HepG2 (cell line): ENCODE results near the gene MAN1B1. TPM values are rescaled to one million over a fixed set of nuclear protein-coding genes. Genes with fewer than 3 reads are reported as not detected.
A peak's percentile ranks its signal among the peaks of the same experiment; 100 is the strongest.

ENCODE experiments used
- AGO2 ChIP-seq: fragments of 200-400 bp; formaldehyde crosslinking; optimal IDR thresholded peaks from 2 replicates; pipeline ENCODE3; 2017; ENCODE audit warnings: mild to moderate bottlenecking, low read depth, low read length, moderate library complexity
- AKAP8 ChIP-seq: sonication (generic); formaldehyde crosslinking; IDR thresholded peaks from 2 replicates; pipeline ENCODE4 v1.5.1; 2020; ENCODE audit warnings: mild to moderate bottlenecking, missing genetic modification reagents
- CEBPG ChIP-seq: IDR thresholded peaks from 2 replicates; pipeline ENCODE4 v1.6.1; 2016
- E2F2 ChIP-seq: sonication (generic); formaldehyde crosslinking; IDR thresholded peaks from 2 replicates; pipeline ENCODE4 v1.4.0; 2020; ENCODE audit warnings: missing genetic modification reagents, borderline replicate concordance
- EHMT2 ChIP-seq: fragments of 200-600 bp; sonication (generic); IDR thresholded peaks from 2 replicates; pipeline ENCODE4 v1.7.0; 2017; ENCODE audit warnings: antibody characterized with exemption, low read depth, low read length, borderline replicate concordance
- ETV5 ChIP-seq: IDR thresholded peaks from 2 replicates; pipeline ENCODE4 v1.6.1; 2018; ENCODE audit warnings: missing biosample characterization, missing genetic modification reagents, inconsistent platforms, borderline replicate concordance
- FOXA1 ChIP-seq, 2 experiments: fragments of 450-650 bp in 1 of 2; sonication (generic) in 1 of 2; formaldehyde crosslinking in 1 of 2; IDR thresholded peaks; 2 replicates each; pipeline versions ENCODE4 v1.4.0 to v1.6.1; 2016 to 2020; ENCODE audit warnings: missing genetic modification reagents in 1 of 2
- GMEB2 ChIP-seq: IDR thresholded peaks from 2 replicates; pipeline ENCODE4 v1.6.1; 2016; ENCODE audit warnings: missing biosample characterization, missing genetic modification reagents, low read depth
- HIVEP1 ChIP-seq: sonication (generic); formaldehyde crosslinking; IDR thresholded peaks from 2 replicates; pipeline ENCODE4 v1.4.0; 2020; ENCODE audit warnings: mild to moderate bottlenecking, missing genetic modification reagents
- MYC ChIP-seq: sonication (generic); formaldehyde crosslinking; IDR thresholded peaks from 2 replicates; pipeline ENCODE4 v1.9.0; 2021; ENCODE audit warnings: missing genetic modification reagents, borderline replicate concordance
- SMARCC2 ChIP-seq: fragments of 450-650 bp; IDR thresholded peaks from 2 replicates; pipeline ENCODE4 v1.6.1; 2017; ENCODE audit warnings: antibody characterized with exemption, mild to moderate bottlenecking
- STAT5B ChIP-seq: sonication (generic); formaldehyde crosslinking; IDR thresholded peaks from 2 replicates; pipeline ENCODE4 v1.4.0; 2020; ENCODE audit warnings: missing genetic modification reagents
- TBX3 ChIP-seq: fragments of 450-650 bp; IDR thresholded peaks from 2 replicates; pipeline ENCODE4 v1.6.1; 2017; ENCODE audit warnings: antibody characterized with exemption, mild to moderate bottlenecking, inconsistent platforms, borderline replicate concordance
- ZNF292 ChIP-seq: sonication (generic); formaldehyde crosslinking; IDR thresholded peaks from 2 replicates; pipeline ENCODE4 v1.8.1; 2022; ENCODE audit warnings: mild to moderate bottlenecking, low read depth, missing genetic modification reagents, borderline replicate concordance
- ZNF326 ChIP-seq: sonication (generic); formaldehyde crosslinking; IDR thresholded peaks from 2 replicates; pipeline ENCODE4 v1.4.0; 2020; ENCODE audit warnings: missing genetic modification reagents, borderline replicate concordance
- ZNF362 ChIP-seq: sonication (generic); formaldehyde crosslinking; IDR thresholded peaks from 2 replicates; pipeline ENCODE4 v1.4.0; 2020; ENCODE audit warnings: missing genetic modification reagents, mild to moderate bottlenecking, borderline replicate concordance
- ZNF451 ChIP-seq: sonication (generic); formaldehyde crosslinking; IDR thresholded peaks from 2 replicates; pipeline ENCODE4 v1.5.0; 2020; ENCODE audit warnings: mild to moderate bottlenecking, missing genetic modification reagents
- ZNF484 ChIP-seq: sonication (generic); formaldehyde crosslinking; IDR thresholded peaks from 2 replicates; pipeline ENCODE4 v1.5.1; 2020; ENCODE audit warnings: mild to moderate bottlenecking, low read depth, missing genetic modification reagents, borderline replicate concordance
- ZNF570 ChIP-seq: sonication (generic); formaldehyde crosslinking; IDR thresholded peaks from 2 replicates; pipeline ENCODE4 v1.4.0; 2020; ENCODE audit warnings: mild to moderate bottlenecking, missing genetic modification reagents, borderline replicate concordance
- ZNF598 ChIP-seq: sonication (generic); formaldehyde crosslinking; IDR thresholded peaks from 2 replicates; pipeline ENCODE4 v1.5.1; 2020; ENCODE audit warnings: mild to moderate bottlenecking, missing genetic modification reagents, borderline replicate concordance
- ZNF7 ChIP-seq: IDR thresholded peaks from 2 replicates; pipeline ENCODE4 v1.6.1; 2016; ENCODE audit warnings: missing biosample characterization, missing genetic modification reagents
- ZNF749 ChIP-seq: sonication (generic); formaldehyde crosslinking; IDR thresholded peaks from 2 replicates; pipeline ENCODE4 v1.8.0; 2022; ENCODE audit warnings: mild to moderate bottlenecking, missing genetic modification reagents, moderate library complexity, borderline replicate concordance
- ZNF781 ChIP-seq: sonication (generic); formaldehyde crosslinking; IDR thresholded peaks from 2 replicates; pipeline ENCODE4 v1.5.1; 2020; ENCODE audit warnings: borderline replicate concordance, mild to moderate bottlenecking, missing genetic modification reagents; ENCODE audit errors: not compliant biosample characterization
- polyA plus RNA-seq, 8 experiments: library from polyadenylated mRNA; depleted of rRNA in 3 of 8; stranded (reverse) in 7 of 8; unstranded in 1 of 8; fragments of >200 nt; fragmentation: Illumina TruSeq in 4 of 8; extraction: Trizol in 4 of 8; gene quantifications; 2 replicates each; pipeline versions ENCODE4 v1.2.1 to v1.2.3, GENCODE V29; 2011 to 2016; ENCODE audit warnings: low read depth in 4 of 8, missing spikeins in 1 of 8, mixed read lengths in 1 of 8; ENCODE audit not compliant: insufficient read depth in 1 of 8
- total RNA-seq, 5 experiments: library from RNA; depleted of rRNA; stranded (reverse); fragments of >200 nt; fragmentation: Illumina TruSeq; extraction: Trizol; gene quantifications; 2 replicates each; pipeline ENCODE4 v1.2.3, GENCODE V29; 2016; ENCODE audit warnings: low read depth in 1 of 5

MAN1B1 gene
- total and polyA plus RNA-seq, 2 of the 13 experiments (the other 11 are each of a cell fraction or from before 2014, with no cell fraction given), result 48.9 to 59.5 TPM

- TF ChIP-seq STAT5B, result no peak
- no peak for TF ChIP-seq TBX3
- TF ChIP-seq ETV5, result peak; percentile 21; the same call in 1 of the 2 replicates
- TF ChIP-seq SMARCC2, result no peak
- no peak for TF ChIP-seq ZNF484 (CRISPR knock-in tag)
- TF ChIP-seq ZNF570, result no peak
- TF ChIP-seq ZNF7 (CRISPR knock-in tag), result peak; percentile 91
- TF ChIP-seq EHMT2, result no peak
- no peak for TF ChIP-seq GMEB2 (CRISPR knock-in tag)
- TF ChIP-seq ZNF749 (CRISPR knock-in tag), result no peak
- TF ChIP-seq ZNF292 (CRISPR knock-in tag), result no peak
- TF ChIP-seq AKAP8 (CRISPR knock-in tag), result peak; percentile 78; the same call in 1 of the 2 replicates
- TF ChIP-seq E2F2 (CRISPR knock-in tag), result no peak
- no peak for TF ChIP-seq CEBPG (CRISPR knock-in tag)
- TF ChIP-seq ZNF451 (CRISPR knock-in tag), result no peak
- TF ChIP-seq MYC (CRISPR knock-in tag), result no peak
- peak; percentile 47 for TF ChIP-seq AGO2
- no peak for TF ChIP-seq FOXA1 (IDR thresholded peaks at IDR 0.05)
- no peak for TF ChIP-seq FOXA1 (CRISPR knock-in tag; IDR thresholded peaks at IDR 0.05)
- TF ChIP-seq HIVEP1 (CRISPR knock-in tag), result no peak
- no peak for TF ChIP-seq ZNF362 (CRISPR knock-in tag)
- TF ChIP-seq ZNF326, result peak; percentile 50; the same call in 1 of the 2 replicates
- TF ChIP-seq ZNF781 (CRISPR knock-in tag), result no peak
- TF ChIP-seq ZNF598 (CRISPR knock-in tag), result no peak
Measured at GRCh38 chr9:137062384-137062783, 24.4 kb upstream of the MAN1B1 start (continued).
